HUES48 (cell line): ENCODE results near the gene LDHAL6A.

Source experiments
- H3K27ac ChIP-seq: one replicate; pipeline ENCODE4 v1.7.0; 2013; ENCODE audit warnings: low read depth, low read length, inconsistent platforms
- H3K27me3 ChIP-seq: 2 replicates; pipeline ENCODE4 v1.6.1; 2013; ENCODE audit warnings: mild to moderate bottlenecking, low read length; ENCODE audit not compliant: control insufficient read depth, insufficient read depth
- H3K36me3 ChIP-seq: 2 replicates; pipeline ENCODE4 v1.6.1; 2013; ENCODE audit warnings: low read length; ENCODE audit not compliant: control insufficient read depth, insufficient read depth
- H3K4me1 ChIP-seq: 2 replicates; pipeline ENCODE4 v1.6.1; 2013; ENCODE audit warnings: mild to moderate bottlenecking, low read length; ENCODE audit not compliant: control insufficient read depth, insufficient read depth
- H3K4me3 ChIP-seq: 2 replicates; pipeline ENCODE4 v1.5.1; 2013; ENCODE audit warnings: mild to moderate bottlenecking, low read depth, low read length
- H3K9ac ChIP-seq: 2 replicates; pipeline ENCODE4 v1.6.1; 2013; ENCODE audit warnings: mild to moderate bottlenecking, low read depth, low read length, moderate library complexity
- H3K9me3 ChIP-seq: 2 replicates; pipeline ENCODE4 v1.6.1; 2013; ENCODE audit warnings: low read length; ENCODE audit not compliant: control insufficient read depth, insufficient read depth

The LDHAL6A gene

DNA sequence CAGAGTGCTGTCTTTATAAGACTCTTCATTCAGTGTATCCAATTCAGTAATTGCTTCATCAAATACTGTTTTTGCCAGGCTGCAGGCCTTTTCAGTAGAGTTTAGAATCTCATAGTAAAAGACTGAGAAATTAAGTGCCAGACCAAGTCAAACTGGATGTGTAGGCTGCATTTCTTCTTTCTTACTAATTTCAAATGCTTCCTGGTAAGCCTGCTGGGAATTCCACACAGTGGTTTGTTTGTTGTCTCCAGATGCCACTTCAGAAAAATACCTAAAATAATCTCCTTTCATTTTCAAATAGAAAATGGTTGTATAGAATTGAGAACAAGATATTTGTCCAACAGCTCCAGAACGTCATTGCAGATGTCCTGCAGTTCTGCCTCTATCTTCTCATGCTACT is 34.7 kb downstream of the LDHAL6A start:
- no peaks in the 10 kb centered on the region for H3K27me3 ChIP-seq
- no peaks in the 10 kb centered on the region for H3K9me3 ChIP-seq
- H3K4me1 ChIP-seq, result no peaks in the 10 kb centered on the region
- no peak overlapping the region for H3K4me3 ChIP-seq
- H3K9ac ChIP-seq, result no peak overlapping the region
- H3K27ac ChIP-seq, result no peak overlapping the region
- H3K36me3 ChIP-seq, result peaks cover 75% of the 10 kb centered on the region

- no peak overlapping the region for H3K9ac ChIP-seq
- H3K36me3 ChIP-seq, result peaks cover 76% of the 10 kb centered on the region
- no peak overlapping the region for H3K4me3 ChIP-seq
- no peaks in the 10 kb centered on the region for H3K27me3 ChIP-seq
- H3K9me3 ChIP-seq, result no peaks in the 10 kb centered on the region
- no peaks in the 10 kb centered on the region for H3K4me1 ChIP-seq
- H3K27ac ChIP-seq, result no peak overlapping the region
Measured at GRCh38 chr11:18490736-18491485, 35.3 kb downstream of the LDHAL6A start.

- no peaks in the 10 kb centered on the region for H3K9me3 ChIP-seq
- H3K36me3 ChIP-seq, result peaks cover 76% of the 10 kb centered on the region
- H3K27ac ChIP-seq, result no peak overlapping the region
- no peak overlapping the region for H3K9ac ChIP-seq
- no peaks in the 10 kb centered on the region for H3K27me3 ChIP-seq
- no peak overlapping the region for H3K4me3 ChIP-seq
- no peaks in the 10 kb centered on the region for H3K4me1 ChIP-seq
Measured at GRCh38 chr11:18491924-18492323, 36.3 kb downstream of the LDHAL6A start.

- Histone ChIP-seq H3K27me3 (no peaks in the 10 kb centered on the region), H3K4me3 (no peak overlapping the region), H3K9me3 (no peaks in the 10 kb centered on the region), H3K27ac (no peak overlapping the region), H3K36me3 (peaks cover 76% of the 10 kb centered on the region), H3K4me1 (no peaks in the 10 kb centered on the region), H3K9ac (no peak overlapping the region)
Measured at GRCh38 chr11:18492888-18493287, 37.2 kb downstream of the LDHAL6A start.

DNA sequence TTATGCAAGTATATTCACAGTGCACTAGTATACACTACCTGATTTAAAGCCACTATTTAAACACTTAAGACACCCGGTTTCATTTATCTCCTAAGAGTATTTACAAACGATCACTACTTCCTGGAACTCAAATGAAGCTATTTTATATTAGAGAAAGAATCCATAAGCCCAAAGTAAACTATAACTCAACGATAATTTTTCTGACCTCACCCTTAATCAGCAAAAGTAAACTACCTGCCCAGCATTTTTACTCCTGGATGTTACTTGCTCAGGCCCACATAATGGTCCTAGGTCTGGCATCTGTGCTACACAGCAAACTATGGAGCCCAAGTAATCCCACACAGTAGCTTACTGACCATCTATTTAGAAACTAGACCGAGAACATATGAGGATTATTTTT is 37.7 kb downstream of the LDHAL6A start:
- Histone ChIP-seq H3K36me3 (peaks cover 78% of the 10 kb centered on the region), H3K9me3 (no peaks in the 10 kb centered on the region), H3K27ac (no peak overlapping the region), H3K4me3 (no peak overlapping the region), H3K4me1 (no peaks in the 10 kb centered on the region), H3K9ac (no peak overlapping the region), H3K27me3 (no peaks in the 10 kb centered on the region)

- Histone ChIP-seq H3K27ac (no peak overlapping the region), H3K9me3 (no peaks in the 10 kb centered on the region), H3K9ac (no peak overlapping the region), H3K27me3 (no peaks in the 10 kb centered on the region), H3K36me3 (peaks cover 78% of the 10 kb centered on the region), H3K4me1 (no peaks in the 10 kb centered on the region), H3K4me3 (no peak overlapping the region)
Measured at GRCh38 chr11:18495271-18495670, 39.6 kb downstream of the LDHAL6A start.

- H3K9ac ChIP-seq, result no peak overlapping the region
- peaks cover 78% of the 10 kb centered on the region for H3K36me3 ChIP-seq
- H3K9me3 ChIP-seq, result no peaks in the 10 kb centered on the region
- H3K27ac ChIP-seq, result no peak overlapping the region
- H3K4me3 ChIP-seq, result no peak overlapping the region
- H3K4me1 ChIP-seq, result no peaks in the 10 kb centered on the region
- no peaks in the 10 kb centered on the region for H3K27me3 ChIP-seq
Measured at GRCh38 chr11:18495703-18496102, 40.0 kb downstream of the LDHAL6A start.

DNA sequence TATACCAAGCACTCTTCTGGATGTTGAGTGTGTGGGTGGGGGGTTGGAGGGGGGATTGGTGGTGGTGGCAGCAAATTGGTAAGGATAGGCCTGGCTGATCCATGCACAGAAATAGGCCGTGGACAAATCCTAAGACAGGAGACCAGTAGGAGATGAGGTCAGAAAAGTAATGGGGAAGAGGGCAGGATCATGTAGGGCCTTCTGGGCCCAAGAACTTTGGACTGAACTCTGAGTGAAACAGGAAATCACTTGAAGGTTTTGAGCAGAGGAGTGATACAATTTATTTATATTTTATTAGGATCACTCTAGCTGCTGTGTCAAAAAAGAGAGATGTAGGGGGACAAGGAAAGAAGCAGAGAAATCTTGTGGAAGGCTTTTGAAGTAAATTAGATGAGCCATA is 42.4 kb downstream of the LDHAL6A start:
- Histone ChIP-seq H3K9me3 (no peaks in the 10 kb centered on the region), H3K9ac (no peak overlapping the region), H3K27me3 (no peaks in the 10 kb centered on the region), H3K36me3 (peaks cover 81% of the 10 kb centered on the region), H3K4me3 (no peak overlapping the region), H3K4me1 (no peaks in the 10 kb centered on the region), H3K27ac (no peak overlapping the region)

DNA sequence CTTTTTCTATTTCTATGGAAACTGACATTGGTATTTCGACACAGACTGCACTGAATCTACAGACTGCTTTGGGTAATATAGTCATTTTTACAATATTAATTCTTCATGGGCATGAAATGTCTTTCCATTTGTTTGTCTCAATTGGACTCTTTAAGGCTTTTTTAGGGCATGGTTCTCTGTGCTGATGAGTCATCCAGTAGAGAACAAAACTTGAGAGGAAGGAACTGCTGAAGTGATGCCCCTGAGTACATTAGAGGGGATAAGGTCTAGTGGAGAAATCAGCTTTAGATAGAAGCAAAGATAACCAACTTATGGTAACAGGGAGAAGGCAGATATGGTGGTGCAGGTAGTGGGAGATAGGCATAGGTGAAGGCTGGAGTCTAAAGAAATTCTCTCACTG is 46.0 kb downstream of the LDHAL6A start:
- H3K27me3 ChIP-seq, result no peaks in the 10 kb centered on the region
- H3K4me3 ChIP-seq, result no peak overlapping the region
- no peak overlapping the region for H3K27ac ChIP-seq
- H3K9ac ChIP-seq, result no peak overlapping the region
- no peaks in the 10 kb centered on the region for H3K9me3 ChIP-seq
- peaks cover 82% of the 10 kb centered on the region for H3K36me3 ChIP-seq
- H3K4me1 ChIP-seq, result no peaks in the 10 kb centered on the region

DNA sequence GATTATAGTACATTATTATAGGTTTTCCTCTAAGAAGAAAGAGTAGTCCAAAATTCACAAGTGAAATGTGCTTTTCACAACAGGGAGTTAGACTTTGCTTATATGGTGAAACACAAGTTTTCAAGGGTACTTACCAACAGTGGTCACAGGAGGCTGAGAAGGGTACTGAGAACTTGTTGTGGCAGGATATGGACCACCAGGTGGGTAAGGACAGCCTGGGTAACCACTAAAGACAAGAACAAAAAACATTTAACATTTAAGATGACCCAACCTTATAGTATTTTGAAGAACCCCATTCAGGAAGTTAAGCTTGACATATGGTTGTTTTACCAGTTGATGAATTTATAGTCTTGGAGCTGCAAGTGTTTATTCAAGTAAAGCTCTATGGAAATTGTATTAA is 46.7 kb downstream of the LDHAL6A start:
- H3K9ac ChIP-seq, result no peak overlapping the region
- no peaks in the 10 kb centered on the region for H3K27me3 ChIP-seq
- H3K9me3 ChIP-seq, result no peaks in the 10 kb centered on the region
- peaks cover 85% of the 10 kb centered on the region for H3K36me3 ChIP-seq
- H3K4me1 ChIP-seq, result no peaks in the 10 kb centered on the region
- H3K27ac ChIP-seq, result no peak overlapping the region
- H3K4me3 ChIP-seq, result no peak overlapping the region

DNA sequence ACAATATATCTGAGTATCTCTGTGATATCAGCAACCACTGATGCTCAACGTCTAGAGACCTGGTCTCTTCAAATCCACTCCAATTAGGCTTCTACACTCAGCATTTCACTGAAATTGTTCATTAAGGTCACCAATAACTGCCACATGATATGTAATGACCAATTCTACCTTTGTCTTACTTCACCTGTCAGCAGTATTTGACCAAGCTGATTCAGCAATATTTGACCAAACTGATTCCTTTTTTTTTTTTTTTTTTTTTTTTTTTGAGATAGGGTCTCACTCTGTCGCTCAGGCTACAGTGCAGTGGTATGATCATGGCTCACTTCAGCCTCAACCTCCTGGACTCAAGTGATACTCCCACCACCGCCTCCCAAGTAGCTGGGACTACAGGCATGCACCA is 65.5 kb downstream of the LDHAL6A start:
- 0 out of 2 replicates have a peak, but pooled peaks cover 4% of the 10 kb centered on the region for H3K4me1 ChIP-seq
- H3K4me3 ChIP-seq, result no peak overlapping the region
- no peak overlapping the region for H3K9ac ChIP-seq
- H3K9me3 ChIP-seq, result no peaks in the 10 kb centered on the region
- H3K36me3 ChIP-seq, result peaks cover 22% of the 10 kb centered on the region
- no peaks in the 10 kb centered on the region for H3K27me3 ChIP-seq
- H3K27ac ChIP-seq, result no peak overlapping the region
